HEK293 (cell line): ENCODE data around the gene XAF1.

Experiments used
- ZFP37 ChIP-seq: fragments of 450-650 bp; formaldehyde crosslinking; IDR thresholded peaks from 2 replicates; pipeline ENCODE4 v1.5.1; 2016; ENCODE audit warnings: missing biosample characterization, missing genetic modification characterization
- ZNF248 ChIP-seq: fragments of 450-650 bp; formaldehyde crosslinking; IDR thresholded peaks from 2 replicates; pipeline ENCODE4 v1.5.1; 2017; ENCODE audit warnings: missing biosample characterization, missing genetic modification characterization
- ZNF473 ChIP-seq: fragments of 450-650 bp; formaldehyde crosslinking; IDR thresholded peaks from 2 replicates; pipeline ENCODE4 v1.5.1; 2017; ENCODE audit warnings: missing biosample characterization, missing genetic modification characterization
- ZNF747 ChIP-seq: fragments of 450-650 bp; formaldehyde crosslinking; IDR thresholded peaks from 2 replicates; pipeline ENCODE4 v1.5.1; 2016; ENCODE audit warnings: missing biosample characterization, missing genetic modification characterization
- TF ChIP-seq, protein P1 (sequence below): fragments of 450-650 bp; formaldehyde crosslinking; IDR thresholded peaks from 2 replicates; pipeline ENCODE4 v1.5.1; 2016; ENCODE audit warnings: missing biosample characterization, missing genetic modification characterization, borderline replicate concordance
- TF ChIP-seq, protein P2 (sequence below): fragments of 450-650 bp; formaldehyde crosslinking; IDR thresholded peaks from 2 replicates; pipeline ENCODE4 v1.5.1; 2016; ENCODE audit warnings: missing biosample characterization, missing genetic modification characterization
- TF ChIP-seq, protein P3 (sequence below): fragments of 450-650 bp; formaldehyde crosslinking; IDR thresholded peaks from 2 replicates; pipeline ENCODE4 v1.5.1; 2016; ENCODE audit warnings: missing biosample characterization, missing genetic modification characterization, borderline replicate concordance

DNA sequence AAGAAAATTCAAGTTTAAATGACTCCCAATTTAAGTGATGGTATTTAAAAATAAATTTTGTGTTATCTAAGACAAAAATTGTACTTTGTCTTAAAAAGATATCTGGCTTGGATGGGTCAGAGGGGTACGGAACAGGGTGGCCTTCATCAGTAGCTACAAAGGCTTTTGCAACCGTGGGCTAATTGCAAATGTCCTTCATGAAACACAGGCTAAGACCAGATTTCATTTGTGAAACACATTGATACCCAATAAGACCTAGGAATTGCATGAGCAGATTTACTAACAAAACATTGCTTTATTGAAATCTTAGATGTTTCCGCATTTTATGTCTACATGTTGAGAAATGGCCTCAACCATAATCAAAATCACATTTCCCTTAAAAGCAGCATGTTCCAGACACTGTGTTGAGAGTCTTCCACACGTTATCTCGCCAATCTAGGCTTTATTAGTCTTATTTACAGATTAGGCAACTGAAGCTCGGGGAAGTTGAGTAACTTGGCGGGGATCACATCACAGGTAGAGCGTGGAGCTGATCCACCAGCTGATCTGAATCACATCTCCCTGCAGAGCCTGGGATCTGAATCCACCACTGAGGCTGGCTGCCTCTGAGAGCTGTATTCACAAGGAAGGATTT is 42.0 kb downstream of the XAF1 start:
- TF ChIP-seq ZFP37 (tag by site-specific recombination) (no peak), ZNF473 (tag by site-specific recombination) (no peak), ZNF248 (tag by site-specific recombination) (no peak), ZNF747 (tag by site-specific recombination) (no peak)
- TF ChIP-seq, protein P1, sequence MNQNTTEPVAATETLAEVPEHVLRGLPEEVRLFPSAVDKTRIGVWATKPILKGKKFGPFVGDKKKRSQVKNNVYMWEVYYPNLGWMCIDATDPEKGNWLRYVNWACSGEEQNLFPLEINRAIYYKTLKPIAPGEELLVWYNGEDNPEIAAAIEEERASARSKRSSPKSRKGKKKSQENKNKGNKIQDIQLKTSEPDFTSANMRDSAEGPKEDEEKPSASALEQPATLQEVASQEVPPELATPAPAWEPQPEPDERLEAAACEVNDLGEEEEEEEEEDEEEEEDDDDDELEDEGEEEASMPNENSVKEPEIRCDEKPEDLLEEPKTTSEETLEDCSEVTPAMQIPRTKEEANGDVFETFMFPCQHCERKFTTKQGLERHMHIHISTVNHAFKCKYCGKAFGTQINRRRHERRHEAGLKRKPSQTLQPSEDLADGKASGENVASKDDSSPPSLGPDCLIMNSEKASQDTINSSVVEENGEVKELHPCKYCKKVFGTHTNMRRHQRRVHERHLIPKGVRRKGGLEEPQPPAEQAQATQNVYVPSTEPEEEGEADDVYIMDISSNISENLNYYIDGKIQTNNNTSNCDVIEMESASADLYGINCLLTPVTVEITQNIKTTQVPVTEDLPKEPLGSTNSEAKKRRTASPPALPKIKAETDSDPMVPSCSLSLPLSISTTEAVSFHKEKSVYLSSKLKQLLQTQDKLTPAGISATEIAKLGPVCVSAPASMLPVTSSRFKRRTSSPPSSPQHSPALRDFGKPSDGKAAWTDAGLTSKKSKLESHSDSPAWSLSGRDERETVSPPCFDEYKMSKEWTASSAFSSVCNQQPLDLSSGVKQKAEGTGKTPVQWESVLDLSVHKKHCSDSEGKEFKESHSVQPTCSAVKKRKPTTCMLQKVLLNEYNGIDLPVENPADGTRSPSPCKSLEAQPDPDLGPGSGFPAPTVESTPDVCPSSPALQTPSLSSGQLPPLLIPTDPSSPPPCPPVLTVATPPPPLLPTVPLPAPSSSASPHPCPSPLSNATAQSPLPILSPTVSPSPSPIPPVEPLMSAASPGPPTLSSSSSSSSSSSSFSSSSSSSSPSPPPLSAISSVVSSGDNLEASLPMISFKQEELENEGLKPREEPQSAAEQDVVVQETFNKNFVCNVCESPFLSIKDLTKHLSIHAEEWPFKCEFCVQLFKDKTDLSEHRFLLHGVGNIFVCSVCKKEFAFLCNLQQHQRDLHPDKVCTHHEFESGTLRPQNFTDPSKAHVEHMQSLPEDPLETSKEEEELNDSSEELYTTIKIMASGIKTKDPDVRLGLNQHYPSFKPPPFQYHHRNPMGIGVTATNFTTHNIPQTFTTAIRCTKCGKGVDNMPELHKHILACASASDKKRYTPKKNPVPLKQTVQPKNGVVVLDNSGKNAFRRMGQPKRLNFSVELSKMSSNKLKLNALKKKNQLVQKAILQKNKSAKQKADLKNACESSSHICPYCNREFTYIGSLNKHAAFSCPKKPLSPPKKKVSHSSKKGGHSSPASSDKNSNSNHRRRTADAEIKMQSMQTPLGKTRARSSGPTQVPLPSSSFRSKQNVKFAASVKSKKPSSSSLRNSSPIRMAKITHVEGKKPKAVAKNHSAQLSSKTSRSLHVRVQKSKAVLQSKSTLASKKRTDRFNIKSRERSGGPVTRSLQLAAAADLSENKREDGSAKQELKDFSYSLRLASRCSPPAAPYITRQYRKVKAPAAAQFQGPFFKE (tag by site-specific recombination): no peak
- TF ChIP-seq, protein P2, sequence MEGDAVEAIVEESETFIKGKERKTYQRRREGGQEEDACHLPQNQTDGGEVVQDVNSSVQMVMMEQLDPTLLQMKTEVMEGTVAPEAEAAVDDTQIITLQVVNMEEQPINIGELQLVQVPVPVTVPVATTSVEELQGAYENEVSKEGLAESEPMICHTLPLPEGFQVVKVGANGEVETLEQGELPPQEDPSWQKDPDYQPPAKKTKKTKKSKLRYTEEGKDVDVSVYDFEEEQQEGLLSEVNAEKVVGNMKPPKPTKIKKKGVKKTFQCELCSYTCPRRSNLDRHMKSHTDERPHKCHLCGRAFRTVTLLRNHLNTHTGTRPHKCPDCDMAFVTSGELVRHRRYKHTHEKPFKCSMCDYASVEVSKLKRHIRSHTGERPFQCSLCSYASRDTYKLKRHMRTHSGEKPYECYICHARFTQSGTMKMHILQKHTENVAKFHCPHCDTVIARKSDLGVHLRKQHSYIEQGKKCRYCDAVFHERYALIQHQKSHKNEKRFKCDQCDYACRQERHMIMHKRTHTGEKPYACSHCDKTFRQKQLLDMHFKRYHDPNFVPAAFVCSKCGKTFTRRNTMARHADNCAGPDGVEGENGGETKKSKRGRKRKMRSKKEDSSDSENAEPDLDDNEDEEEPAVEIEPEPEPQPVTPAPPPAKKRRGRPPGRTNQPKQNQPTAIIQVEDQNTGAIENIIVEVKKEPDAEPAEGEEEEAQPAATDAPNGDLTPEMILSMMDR (tag by site-specific recombination): no peak
- TF ChIP-seq, protein P3, sequence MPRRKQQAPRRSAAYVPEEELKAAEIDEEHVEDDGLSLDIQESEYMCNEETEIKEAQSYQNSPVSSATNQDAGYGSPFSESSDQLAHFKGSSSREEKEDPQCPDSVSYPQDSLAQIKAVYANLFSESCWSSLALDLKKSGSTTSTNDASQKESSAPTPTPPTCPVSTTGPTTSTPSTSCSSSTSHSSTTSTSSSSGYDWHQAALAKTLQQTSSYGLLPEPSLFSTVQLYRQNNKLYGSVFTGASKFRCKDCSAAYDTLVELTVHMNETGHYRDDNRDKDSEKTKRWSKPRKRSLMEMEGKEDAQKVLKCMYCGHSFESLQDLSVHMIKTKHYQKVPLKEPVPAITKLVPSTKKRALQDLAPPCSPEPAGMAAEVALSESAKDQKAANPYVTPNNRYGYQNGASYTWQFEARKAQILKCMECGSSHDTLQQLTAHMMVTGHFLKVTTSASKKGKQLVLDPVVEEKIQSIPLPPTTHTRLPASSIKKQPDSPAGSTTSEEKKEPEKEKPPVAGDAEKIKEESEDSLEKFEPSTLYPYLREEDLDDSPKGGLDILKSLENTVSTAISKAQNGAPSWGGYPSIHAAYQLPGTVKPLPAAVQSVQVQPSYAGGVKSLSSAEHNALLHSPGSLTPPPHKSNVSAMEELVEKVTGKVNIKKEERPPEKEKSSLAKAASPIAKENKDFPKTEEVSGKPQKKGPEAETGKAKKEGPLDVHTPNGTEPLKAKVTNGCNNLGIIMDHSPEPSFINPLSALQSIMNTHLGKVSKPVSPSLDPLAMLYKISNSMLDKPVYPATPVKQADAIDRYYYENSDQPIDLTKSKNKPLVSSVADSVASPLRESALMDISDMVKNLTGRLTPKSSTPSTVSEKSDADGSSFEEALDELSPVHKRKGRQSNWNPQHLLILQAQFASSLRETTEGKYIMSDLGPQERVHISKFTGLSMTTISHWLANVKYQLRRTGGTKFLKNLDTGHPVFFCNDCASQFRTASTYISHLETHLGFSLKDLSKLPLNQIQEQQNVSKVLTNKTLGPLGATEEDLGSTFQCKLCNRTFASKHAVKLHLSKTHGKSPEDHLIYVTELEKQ (tag by site-specific recombination): no peak
